ENCODE measurements around the gene CCDC127. TPM values are rescaled to one million over a fixed set of nuclear protein-coding genes. Genes with fewer than 3 reads are reported as not detected.

CCDC127 gene
- polyA plus RNA-seq, 1 experiment = 4.5 TPM

DNA sequence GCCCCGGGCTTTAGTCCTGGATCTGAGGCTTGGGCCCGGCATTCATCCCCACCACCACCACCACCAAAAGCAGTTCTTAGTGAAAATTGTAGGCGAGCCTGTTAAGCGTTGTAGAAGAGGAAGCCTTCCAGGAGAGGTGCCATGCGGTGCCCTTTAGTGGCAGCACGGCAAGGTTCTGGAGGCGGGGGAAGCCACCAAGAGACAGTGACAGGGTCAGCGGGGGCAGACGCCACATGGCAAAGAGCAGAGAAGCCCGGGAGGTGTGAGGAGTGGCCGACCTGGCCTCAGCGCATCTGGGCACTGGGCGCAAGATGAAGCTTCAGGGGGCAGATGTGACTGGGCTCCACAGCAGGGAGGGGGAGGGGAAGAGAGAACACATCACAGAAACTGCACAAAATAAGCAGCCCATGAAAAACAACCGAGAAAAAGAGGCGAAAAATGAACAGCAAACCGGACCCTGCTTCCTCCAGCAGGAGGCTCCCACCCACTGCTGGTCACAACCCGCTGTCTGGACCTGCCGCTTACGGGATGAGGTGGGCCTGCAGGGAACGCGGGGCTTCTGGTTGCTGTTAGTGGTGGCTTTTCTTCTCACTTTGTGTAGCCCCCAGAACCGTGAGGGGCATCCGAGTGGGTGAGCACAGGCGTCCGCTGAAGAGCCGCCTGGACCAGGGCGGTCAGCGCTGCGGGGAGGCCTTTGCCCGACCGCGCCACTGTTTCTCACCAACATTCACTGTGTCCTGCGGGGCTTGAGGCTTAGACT lies 22.4 kb downstream of the CCDC127 start:
- no peak for TF ChIP-seq CTCF (IDR thresholded peaks at IDR 0.05; ENCODE audit: insufficient read depth, low read depth, low read length)
- ChIA-PET POLR2A (no interaction called here), CTCF (interaction anchor here (1.0 kb wide), 1 partner anchor 11 kb away, joined by 3 read pairs; no protein-coding TSS in a partner anchor)
- no peak for DNase-seq (ENCODE audit: low read depth)
- Histone ChIP-seq H3K27me3 (ENCODE audit: control insufficient read depth, insufficient read depth, low read length) (peaks cover 3% of the 10 kb centered on the region; the same call in 1 of the 2 replicates), H3K4me3 (ENCODE audit: low read depth, low read length) (no peak overlapping the region), H3K36me3 (ENCODE audit: control insufficient read depth, insufficient read depth, low read length) (peaks cover 1% of the 10 kb centered on the region; the same call in 1 of the 2 replicates)

DNA sequence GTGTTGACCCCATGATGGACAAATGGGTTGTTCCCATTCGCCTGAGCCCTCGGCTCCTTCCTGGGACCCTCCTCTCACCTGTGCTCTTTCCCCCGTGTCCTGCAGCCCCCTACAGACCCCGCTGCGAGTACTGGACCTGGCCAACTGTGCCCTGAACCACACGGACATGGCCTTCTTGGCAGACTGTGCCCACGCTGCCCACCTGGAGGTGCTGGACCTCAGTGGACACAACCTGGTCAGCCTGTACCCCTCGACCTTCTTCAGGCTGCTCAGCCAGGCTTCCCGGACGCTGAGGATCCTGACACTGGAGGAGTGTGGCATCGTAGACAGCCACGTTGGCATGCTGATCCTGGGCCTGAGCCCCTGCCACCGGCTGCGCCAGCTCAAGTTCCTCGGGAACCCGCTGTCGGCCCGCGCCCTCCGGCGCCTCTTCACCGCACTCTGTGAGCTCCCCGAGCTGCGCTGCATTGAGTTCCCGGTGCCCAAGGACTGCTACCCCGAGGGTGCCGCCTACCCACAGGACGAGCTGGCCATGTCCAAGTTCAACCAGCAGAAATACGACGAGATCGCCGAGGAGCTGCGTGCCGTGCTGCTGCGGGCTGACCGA lies 23.2 kb downstream of the CCDC127 start:
- peaks cover 3% of the 10 kb centered on the region for H3K27me3 ChIP-seq (ENCODE audit: control insufficient read depth, insufficient read depth, low read length)
- no peak overlapping the region for H3K4me3 ChIP-seq (ENCODE audit: low read depth, low read length)
- ChIA-PET CTCF (interaction anchor here (0.5 to 1.0 kb wide), 3 partner anchors 10 to 65 kb away, joined by 3 read pairs; partner anchors contain the start of gene SDHA), POLR2A (no interaction called here)
- H3K36me3 ChIP-seq (ENCODE audit: control insufficient read depth, insufficient read depth, low read length) = 0 out of 2 replicates have a peak, but pooled peaks cover 1% of the 10 kb centered on the region
- no peak for TF ChIP-seq CTCF (IDR thresholded peaks at IDR 0.05; ENCODE audit: insufficient read depth, low read depth, low read length)
- DNase-seq (ENCODE audit: low read depth) = no peak

DNA sequence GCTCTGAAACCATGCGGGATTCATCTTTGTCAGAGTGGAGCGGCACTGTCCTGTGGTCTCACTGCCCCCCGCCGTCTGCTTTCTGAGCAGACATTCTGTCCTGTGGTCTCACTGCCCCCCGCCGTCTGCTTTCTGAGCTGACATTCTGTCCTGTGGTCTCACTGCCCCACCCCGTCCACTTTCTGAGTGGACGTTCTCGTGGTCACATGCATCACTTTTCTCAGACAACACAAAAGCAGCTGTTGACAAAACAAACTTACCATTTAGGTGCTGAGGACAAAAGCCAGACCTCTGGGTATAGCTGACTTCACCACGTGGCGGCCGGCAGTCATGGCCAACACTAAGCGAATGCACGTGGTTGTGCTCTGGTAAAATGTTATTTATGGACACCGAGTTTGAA lies 23.9 kb downstream of the CCDC127 start:
- CTCF ChIA-PET = interaction anchor here (0.7 kb wide), 1 partner anchor 24 kb away, joined by 3 read pairs; the partner anchor contains the start of gene SDHA
- H3K27me3 ChIP-seq (ENCODE audit: control insufficient read depth, insufficient read depth, low read length) = peaks cover 3% of the 10 kb centered on the region
- H3K4me3 ChIP-seq (ENCODE audit: low read depth, low read length) = no peak overlapping the region
- TF ChIP-seq CTCF (IDR thresholded peaks at IDR 0.05; ENCODE audit: insufficient read depth, low read depth, low read length) = no peak
- 0 out of 2 replicates have a peak, but pooled peaks cover 1% of the 10 kb centered on the region for H3K36me3 ChIP-seq (ENCODE audit: control insufficient read depth, insufficient read depth, low read length)
- DNase-seq (ENCODE audit: low read depth) = no peak
- POLR2A ChIA-PET = no interaction called here

DNA sequence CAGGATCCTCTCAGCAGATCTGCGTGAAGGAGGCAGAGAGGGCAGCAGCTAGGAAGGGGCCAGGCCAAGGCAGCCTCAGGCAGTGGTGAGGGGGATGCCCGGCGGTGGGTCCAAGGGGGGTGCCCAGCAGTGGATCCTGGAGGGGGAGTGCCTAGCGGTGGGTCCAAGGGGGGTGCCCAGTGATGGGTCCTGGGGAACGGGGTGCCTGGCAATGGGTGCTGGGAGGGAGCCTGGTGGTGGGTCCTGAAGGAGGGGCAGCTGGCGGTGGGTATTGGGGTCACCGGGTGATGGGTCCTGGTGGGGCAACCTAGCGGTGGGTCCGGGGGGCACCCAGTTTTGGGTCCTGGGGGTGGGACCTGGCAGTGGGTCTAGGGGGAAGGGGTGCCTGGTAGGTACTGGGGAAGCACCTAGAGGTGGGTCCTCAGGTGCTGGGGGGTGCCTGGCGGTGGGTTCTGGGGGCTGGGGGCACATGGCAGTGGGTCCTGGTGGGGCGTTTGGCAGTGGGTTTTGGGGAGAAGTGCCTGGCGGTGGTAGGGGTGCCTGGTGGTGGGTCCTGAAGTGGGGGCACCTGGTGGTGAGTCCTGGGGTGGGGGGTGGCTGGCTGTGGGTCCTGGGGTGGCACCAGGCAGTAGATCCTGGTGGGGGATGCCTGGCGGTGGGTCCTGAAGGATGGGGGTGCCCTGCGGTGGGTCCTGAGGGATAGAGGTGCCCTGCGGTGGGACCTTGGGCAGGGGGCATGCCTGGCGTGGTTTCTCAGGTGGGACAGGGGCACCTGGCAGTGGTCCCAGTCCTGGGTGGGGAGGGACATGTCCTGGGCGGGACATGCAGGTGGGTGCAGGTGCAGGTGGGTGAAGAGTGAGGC lies 24.8 kb downstream of the CCDC127 start:
- ChIA-PET POLR2A (no interaction called here), CTCF (interaction anchor here (1.0 kb wide), 1 partner anchor 12 kb away, joined by 3 read pairs; no protein-coding TSS in a partner anchor)
- H3K27me3 ChIP-seq (ENCODE audit: control insufficient read depth, insufficient read depth, low read length) = peaks cover 3% of the 10 kb centered on the region
- H3K4me3 ChIP-seq (ENCODE audit: low read depth, low read length) = no peak overlapping the region
- TF ChIP-seq CTCF (IDR thresholded peaks at IDR 0.05; ENCODE audit: insufficient read depth, low read depth, low read length) = no peak
- no peaks in the 10 kb centered on the region for H3K36me3 ChIP-seq (ENCODE audit: control insufficient read depth, insufficient read depth, low read length)
- DNase-seq (ENCODE audit: low read depth) = no peak

DNA sequence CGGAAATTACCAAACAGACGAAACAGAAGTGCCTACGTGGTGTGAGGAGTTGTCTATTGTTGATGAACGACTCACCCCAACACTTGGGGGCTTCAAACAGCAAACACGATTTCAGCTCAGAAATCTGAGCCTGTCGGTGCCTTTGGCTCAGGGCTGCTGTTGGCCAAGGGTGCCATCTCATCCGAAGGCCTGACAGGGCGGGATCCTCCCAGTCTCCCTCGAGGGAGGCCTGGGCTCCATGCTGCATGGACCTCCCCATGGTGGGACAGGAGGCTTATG lies 25.3 kb downstream of the CCDC127 start:
- no peak for TF ChIP-seq CTCF (IDR thresholded peaks at IDR 0.05; ENCODE audit: insufficient read depth, low read depth, low read length)
- POLR2A ChIA-PET = no interaction called here
- no peak for DNase-seq (ENCODE audit: low read depth)
- CTCF ChIA-PET = interaction anchor here (1.0 kb wide), 1 partner anchor 13 kb away, joined by 3 read pairs; no protein-coding TSS in a partner anchor
- Histone ChIP-seq H3K36me3 (ENCODE audit: control insufficient read depth, insufficient read depth, low read length) (no peaks in the 10 kb centered on the region), H3K4me3 (ENCODE audit: low read depth, low read length) (no peak overlapping the region), H3K27me3 (ENCODE audit: control insufficient read depth, insufficient read depth, low read length) (peaks cover 3% of the 10 kb centered on the region)

All from BJ (cell line).